Measurements from ENCODE around the gene ORC3.

ORC3 gene

DNA sequence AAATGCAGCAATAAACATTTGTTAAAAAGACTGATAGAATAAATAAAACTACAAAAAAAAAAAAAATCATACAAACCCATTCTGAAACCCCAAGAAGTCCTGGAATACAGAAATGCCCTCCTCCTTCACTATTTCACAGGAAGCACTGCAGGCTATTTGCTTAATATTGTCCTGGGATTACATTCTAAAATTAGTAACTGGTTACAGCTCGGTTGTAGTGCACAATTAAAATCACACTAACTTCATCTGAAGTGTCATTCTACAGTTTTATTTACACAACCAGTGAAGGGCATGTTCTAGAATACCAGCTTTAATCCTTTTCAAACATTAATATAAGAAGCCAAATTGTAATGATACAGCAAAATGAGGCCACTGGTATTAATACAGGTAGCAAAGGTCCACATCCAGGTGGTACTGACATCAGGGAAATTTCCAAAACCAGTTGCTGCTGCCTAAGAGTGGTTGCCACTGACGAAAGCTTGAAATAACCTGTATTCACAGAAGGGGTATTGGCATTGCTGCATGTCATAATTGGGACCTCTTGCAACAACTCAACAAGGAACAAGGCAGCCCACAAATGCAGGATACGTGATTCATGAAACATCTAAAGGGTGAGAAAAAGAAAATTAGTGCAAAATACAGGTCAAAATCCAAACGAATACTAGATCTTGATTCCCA, 85.2 kb downstream of the ORC3 start:
- TF ChIP-seq TAF1 (IDR thresholded peaks at IDR 0.05; ENCODE audit: borderline replicate concordance, insufficient read depth, low read length), result no peak
- TF ChIP-seq POLR2AphosphoS5 (IDR thresholded peaks at IDR 0.05; ENCODE audit: low read depth, low read length), result no peak
- TF ChIP-seq FOXP2 (optimal IDR thresholded peaks at IDR 0.05; ENCODE audit: borderline replicate concordance, extremely low read depth, extremely low read length, insufficient read depth), result no peak
- no peak for TF ChIP-seq SIN3A (IDR thresholded peaks at IDR 0.05; ENCODE audit: borderline replicate concordance, insufficient read depth, low read length)
- TF ChIP-seq, protein P1, sequence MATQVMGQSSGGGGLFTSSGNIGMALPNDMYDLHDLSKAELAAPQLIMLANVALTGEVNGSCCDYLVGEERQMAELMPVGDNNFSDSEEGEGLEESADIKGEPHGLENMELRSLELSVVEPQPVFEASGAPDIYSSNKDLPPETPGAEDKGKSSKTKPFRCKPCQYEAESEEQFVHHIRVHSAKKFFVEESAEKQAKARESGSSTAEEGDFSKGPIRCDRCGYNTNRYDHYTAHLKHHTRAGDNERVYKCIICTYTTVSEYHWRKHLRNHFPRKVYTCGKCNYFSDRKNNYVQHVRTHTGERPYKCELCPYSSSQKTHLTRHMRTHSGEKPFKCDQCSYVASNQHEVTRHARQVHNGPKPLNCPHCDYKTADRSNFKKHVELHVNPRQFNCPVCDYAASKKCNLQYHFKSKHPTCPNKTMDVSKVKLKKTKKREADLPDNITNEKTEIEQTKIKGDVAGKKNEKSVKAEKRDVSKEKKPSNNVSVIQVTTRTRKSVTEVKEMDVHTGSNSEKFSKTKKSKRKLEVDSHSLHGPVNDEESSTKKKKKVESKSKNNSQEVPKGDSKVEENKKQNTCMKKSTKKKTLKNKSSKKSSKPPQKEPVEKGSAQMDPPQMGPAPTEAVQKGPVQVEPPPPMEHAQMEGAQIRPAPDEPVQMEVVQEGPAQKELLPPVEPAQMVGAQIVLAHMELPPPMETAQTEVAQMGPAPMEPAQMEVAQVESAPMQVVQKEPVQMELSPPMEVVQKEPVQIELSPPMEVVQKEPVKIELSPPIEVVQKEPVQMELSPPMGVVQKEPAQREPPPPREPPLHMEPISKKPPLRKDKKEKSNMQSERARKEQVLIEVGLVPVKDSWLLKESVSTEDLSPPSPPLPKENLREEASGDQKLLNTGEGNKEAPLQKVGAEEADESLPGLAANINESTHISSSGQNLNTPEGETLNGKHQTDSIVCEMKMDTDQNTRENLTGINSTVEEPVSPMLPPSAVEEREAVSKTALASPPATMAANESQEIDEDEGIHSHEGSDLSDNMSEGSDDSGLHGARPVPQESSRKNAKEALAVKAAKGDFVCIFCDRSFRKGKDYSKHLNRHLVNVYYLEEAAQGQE (IDR thresholded peaks at IDR 0.05; ENCODE audit: insufficient read depth in 1 of 2, low read depth in 2 of 2, low read length in 2 of 2), result no peak

DNA sequence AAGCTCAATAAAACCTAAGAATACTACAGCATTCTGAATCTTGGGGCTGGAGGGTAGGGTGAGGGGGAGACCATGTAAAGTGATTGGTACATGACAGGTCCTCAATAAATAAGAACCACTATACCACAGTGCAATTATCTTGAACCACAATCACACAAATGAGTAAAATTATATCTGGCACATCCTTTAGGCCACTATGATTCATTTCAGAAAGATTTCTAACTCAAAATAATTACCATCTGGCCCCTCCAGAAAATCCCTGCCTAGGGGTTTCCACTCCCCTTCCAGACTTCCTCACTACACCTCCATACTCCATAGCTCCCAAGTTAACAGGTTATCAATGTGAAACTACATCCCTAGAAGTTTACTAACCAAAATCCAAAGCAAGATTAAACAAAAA, 92.4 kb downstream of the ORC3 start:
- TF ChIP-seq FOXP2 (optimal IDR thresholded peaks at IDR 0.05; ENCODE audit: borderline replicate concordance, extremely low read depth, extremely low read length, insufficient read depth) (no peak), POLR2AphosphoS5 (IDR thresholded peaks at IDR 0.05; ENCODE audit: low read depth, low read length) (no peak), SIN3A (IDR thresholded peaks at IDR 0.05; ENCODE audit: borderline replicate concordance, insufficient read depth, low read length) (no peak), TAF1 (IDR thresholded peaks at IDR 0.05; ENCODE audit: borderline replicate concordance, insufficient read depth, low read length) (no peak)
- TF ChIP-seq, protein P1 (IDR thresholded peaks at IDR 0.05; ENCODE audit: insufficient read depth in 1 of 2, low read depth in 2 of 2, low read length in 2 of 2), result no peak

DNA sequence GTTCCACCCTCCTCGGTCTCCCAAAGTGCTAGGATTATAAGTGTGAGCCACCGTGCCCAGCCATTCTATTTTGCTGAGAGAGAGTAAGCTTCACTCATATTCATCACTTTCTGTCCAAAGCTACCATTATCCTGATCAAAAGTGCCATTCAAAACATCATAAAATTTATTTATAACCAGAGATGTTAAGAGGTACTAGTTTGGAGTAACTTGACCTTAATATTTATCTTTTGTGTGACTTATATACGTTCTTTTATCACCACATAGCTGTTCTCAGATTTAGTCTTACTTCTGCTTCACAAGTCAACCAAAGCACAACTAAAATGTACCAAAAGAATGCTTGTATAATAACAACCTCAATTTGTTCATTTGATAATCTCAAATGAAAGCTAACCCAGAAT, 94.0 kb downstream of the ORC3 start:
- no peak for TF ChIP-seq FOXP2 (optimal IDR thresholded peaks at IDR 0.05; ENCODE audit: borderline replicate concordance, extremely low read depth, extremely low read length, insufficient read depth)
- TF ChIP-seq POLR2AphosphoS5 (IDR thresholded peaks at IDR 0.05; ENCODE audit: low read depth, low read length), result no peak
- no peak for TF ChIP-seq TAF1 (IDR thresholded peaks at IDR 0.05; ENCODE audit: borderline replicate concordance, insufficient read depth, low read length)
- no peak for TF ChIP-seq SIN3A (IDR thresholded peaks at IDR 0.05; ENCODE audit: borderline replicate concordance, insufficient read depth, low read length)
- TF ChIP-seq, protein P1 (IDR thresholded peaks at IDR 0.05; ENCODE audit: insufficient read depth in 1 of 2, low read depth in 2 of 2, low read length in 2 of 2), result no peak

DNA sequence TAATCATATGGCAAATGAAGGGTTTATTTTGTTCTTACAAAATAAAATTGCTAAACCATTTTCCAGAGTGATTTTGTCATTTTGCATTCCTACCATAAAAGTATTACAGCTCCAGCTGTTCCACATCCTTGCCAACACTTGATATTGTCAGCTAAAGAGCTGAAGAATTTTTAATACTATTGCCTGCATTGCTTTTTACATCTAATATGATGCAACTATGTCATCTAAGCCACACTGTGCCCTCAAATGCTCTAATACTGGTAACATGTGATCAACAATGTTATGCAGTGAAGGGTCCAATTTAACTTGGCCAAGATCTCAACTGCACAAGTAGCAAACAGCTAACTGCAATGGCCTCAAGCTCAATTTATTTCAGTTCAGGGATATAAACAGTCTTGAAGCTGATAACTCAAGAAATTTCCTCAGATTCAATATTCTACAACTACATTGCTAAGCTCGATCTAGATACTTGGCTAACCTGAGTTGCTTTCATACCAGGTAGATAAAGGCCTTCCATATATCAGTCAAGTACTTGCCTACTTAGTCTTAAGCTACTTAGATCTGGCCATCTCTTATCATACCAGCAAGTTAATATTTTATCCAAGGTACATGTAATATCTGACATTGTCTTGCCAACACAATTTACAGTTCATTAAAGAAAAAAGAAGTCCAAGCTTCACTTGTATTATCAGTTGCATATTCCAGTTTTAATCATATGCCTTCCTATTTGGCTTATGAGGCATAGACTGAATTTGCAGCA, 95.1 kb downstream of the ORC3 start:
- TF ChIP-seq TAF1 (IDR thresholded peaks at IDR 0.05; ENCODE audit: borderline replicate concordance, insufficient read depth, low read length) (no peak), POLR2AphosphoS5 (IDR thresholded peaks at IDR 0.05; ENCODE audit: low read depth, low read length) (no peak), FOXP2 (optimal IDR thresholded peaks at IDR 0.05; ENCODE audit: borderline replicate concordance, extremely low read depth, extremely low read length, insufficient read depth) (no peak)
- TF ChIP-seq, protein P1 (IDR thresholded peaks at IDR 0.05; ENCODE audit: insufficient read depth in 1 of 2, low read depth in 2 of 2, low read length in 2 of 2), result no peak
